Activated CD4-positive, alpha-beta T cell treated with anti-CD3 and anti-CD28 coated beads for 36 hours (primary cell): ENCODE measurements around the gene IL31. TPM values are rescaled to one million over a fixed set of nuclear protein-coding genes. Genes with fewer than 3 reads are reported as not detected.
A peak's percentile ranks its signal among the peaks of the same experiment; 100 is the strongest.

Experiments
- ATAC-seq: fragments of 200-7000 bp; cut with Tn5 transposase; one replicate; pipeline ENCODE4 v1.10.0; 2021; ENCODE audit warnings: mild to moderate bottlenecking, moderate library complexity
- CTCF ChIA-PET: fragments of 350-600 bp; sonication (Branson Sonifier 250); formaldehyde crosslinking; loops from one replicate; lab custom pipeline; 2021; ENCODE audit warnings: antibody characterized with exemption; lab: Charles Lee
- POLR2A ChIA-PET: fragments of 350-600 bp; sonication (Branson Sonifier 250); formaldehyde crosslinking; loops from one replicate; lab custom pipeline; 2021; ENCODE audit warnings: antibody characterized with exemption, inconsistent platforms; lab: Charles Lee
- DNase-seq: peaks from one replicate; pipeline ENCODE4 v3.0.0-alpha.2; 2020
- H3K27ac Mint-ChIP-seq: one replicate; pipeline ENCODE4 v1.8.0; 2021; ENCODE audit warnings: mixed read lengths
- H3K27me3 Mint-ChIP-seq: one replicate; pipeline ENCODE4 v1.8.0; 2021; ENCODE audit warnings: mixed read lengths
- H3K36me3 Mint-ChIP-seq: one replicate; pipeline ENCODE4 v1.8.0; 2021; ENCODE audit warnings: low read depth, mixed read lengths
- H3K4me1 Mint-ChIP-seq: one replicate; pipeline ENCODE4 v1.8.0; 2021; ENCODE audit warnings: mixed read lengths
- H3K4me3 Mint-ChIP-seq: one replicate; pipeline ENCODE4 v1.8.0; 2021; ENCODE audit warnings: mild to moderate bottlenecking, moderate library complexity, mixed read lengths
- H3K9me3 Mint-ChIP-seq: one replicate; pipeline ENCODE4 v1.8.0; 2021; ENCODE audit warnings: low read depth, mixed read lengths
- intact Hi-C, 2 experiments: fragments of 100-400 bp; cut with DNase I in 1 of 2; cut with micrococcal nuclease in 1 of 2; formaldehyde crosslinking; loops; one replicate each; pipeline versions ENCODE4 v1.14.2 to v1.15.1; 2022 to 2024; cut with DNase I, micrococcal nuclease
- total RNA-seq, 2 experiments: library from RNA; stranded (reverse); gene quantifications; one replicate each; pipeline ENCODE4 v1.2.3, GENCODE V29; 2021

The IL31 gene
- total RNA-seq, 2 experiments from 2014 or later: 2.1 to 4.0 TPM

DNA sequence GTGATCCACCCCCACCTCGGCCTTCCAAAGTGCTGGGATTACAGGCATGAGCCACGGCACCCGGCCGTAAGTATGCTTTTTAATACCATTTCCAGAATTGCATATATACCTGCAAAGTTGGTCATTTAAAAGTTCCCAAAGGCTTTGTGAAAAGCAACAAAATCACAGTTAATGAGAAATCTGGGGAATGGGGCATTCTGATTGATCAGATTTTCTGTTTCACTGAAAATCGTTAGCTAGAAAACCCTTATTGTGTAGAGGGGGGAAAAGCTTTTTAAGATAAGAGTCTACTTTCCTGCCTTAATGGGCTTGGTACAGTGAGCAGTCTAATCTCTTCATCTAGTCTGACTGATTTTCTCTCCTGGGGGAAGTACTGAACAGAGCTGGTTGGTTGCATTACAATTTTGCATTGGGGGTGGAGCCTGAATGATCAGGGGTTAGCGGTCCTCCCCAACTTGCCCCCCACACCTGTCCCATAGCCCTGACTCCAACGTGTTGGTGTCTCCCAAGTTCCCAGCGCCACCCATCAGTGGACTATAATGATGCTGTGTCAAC, 23.8 kb downstream of the IL31 start:
- H3K4me1 Mint-ChIP-seq: peaks cover 2% of the 10 kb centered on the region
- intact Hi-C loops: no loop called here
- ATAC-seq (no peak), DNase-seq (no peak)
- H3K4me3 Mint-ChIP-seq: no peak overlapping the region
- H3K27ac Mint-ChIP-seq: no peak overlapping the region
- H3K36me3 Mint-ChIP-seq: no peaks in the 10 kb centered on the region
- POLR2A ChIA-PET: no interaction called here
- H3K27me3 Mint-ChIP-seq: no peaks in the 10 kb centered on the region
- CTCF ChIA-PET: interaction anchor here (0.6 to 1.0 kb wide), 2 partner anchors 22 to 215 kb away, joined by 3 read pairs; no protein-coding TSS in a partner anchor
- H3K9me3 Mint-ChIP-seq: no peaks in the 10 kb centered on the region

DNA sequence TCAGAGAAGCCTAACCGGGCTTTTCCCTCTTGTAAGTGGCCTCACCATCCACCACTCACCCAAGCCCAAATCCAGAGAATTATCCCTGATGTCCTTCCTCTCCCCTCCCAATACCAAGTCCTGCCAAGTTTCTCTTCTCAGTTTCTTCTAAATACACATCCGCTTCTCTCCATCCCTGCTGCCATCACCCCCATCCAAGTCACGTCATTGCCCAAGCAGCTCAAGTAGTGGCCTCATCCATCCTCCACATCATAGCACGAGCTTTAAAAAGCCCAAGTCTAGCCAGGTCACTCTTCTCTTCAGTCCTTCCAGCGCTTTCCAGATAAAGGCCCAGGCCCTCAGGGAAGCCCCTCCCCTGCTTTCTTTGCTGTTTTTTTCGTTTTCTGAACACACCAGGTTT, 25.4 kb downstream of the IL31 start:
- Mint-ChIP-seq H3K27ac (peak overlapping the region; percentile 9), H3K27me3 (no peaks in the 10 kb centered on the region), H3K4me1 (peaks cover 2% of the 10 kb centered on the region), H3K36me3 (no peaks in the 10 kb centered on the region), H3K4me3 (no peak overlapping the region), H3K9me3 (no peaks in the 10 kb centered on the region)
- ATAC-seq (no peak), DNase-seq (no peak)
- POLR2A ChIA-PET: no interaction called here
- CTCF ChIA-PET: interaction anchor here (0.6 to 1.3 kb wide), 2 partner anchors 16 to 25 kb away, joined by 3 to 5 read pairs; no protein-coding TSS in a partner anchor
- intact Hi-C loops: no loop called here

DNA sequence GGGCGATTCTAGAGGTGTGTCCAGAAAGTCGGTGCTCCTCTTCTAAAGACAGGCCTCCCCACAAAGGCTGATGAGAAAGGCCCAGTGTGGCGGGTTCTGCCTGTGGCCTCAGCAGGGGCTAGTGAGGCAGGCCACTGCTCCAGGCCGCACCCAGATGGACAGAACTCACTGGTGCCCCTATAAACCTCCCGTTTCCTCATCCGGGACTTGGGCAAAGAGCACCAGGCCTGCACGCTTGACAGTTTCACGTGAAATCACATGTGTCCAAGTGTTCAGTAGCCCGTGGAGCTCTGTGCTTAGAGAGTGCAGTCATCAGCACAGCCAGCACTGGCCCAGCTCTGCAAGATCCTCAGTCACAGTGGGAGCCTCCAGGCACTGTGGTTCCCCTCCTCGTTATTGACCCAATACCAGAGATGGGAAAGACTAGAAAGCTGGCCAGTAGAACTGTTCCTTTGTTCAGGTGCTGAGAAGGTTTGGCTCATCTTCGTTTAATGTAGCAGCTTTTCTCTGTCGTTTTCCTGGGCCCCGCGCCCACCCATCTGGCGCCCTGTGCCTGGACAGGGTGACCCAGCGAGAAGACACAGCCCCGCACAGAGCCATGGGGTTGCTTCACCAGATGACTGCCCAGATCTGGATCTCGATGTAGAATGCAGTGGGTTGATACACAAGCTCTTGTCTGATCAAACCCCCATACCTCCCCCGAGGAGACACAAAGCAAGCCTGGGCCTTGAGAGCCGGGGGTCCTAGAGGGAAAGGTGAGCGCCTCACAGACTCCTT, 26.3 kb downstream of the IL31 start:
- H3K4me3 Mint-ChIP-seq: no peak overlapping the region
- intact Hi-C loops: no loop called here
- H3K9me3 Mint-ChIP-seq: no peaks in the 10 kb centered on the region
- no peaks in the 10 kb centered on the region for H3K36me3 Mint-ChIP-seq
- POLR2A ChIA-PET: interaction anchor here (0.5 to 0.6 kb wide), 2 partner anchors 210 to 529 kb away, joined by 3 to 5 read pairs; no protein-coding TSS in a partner anchor
- H3K27me3 Mint-ChIP-seq: no peaks in the 10 kb centered on the region
- H3K4me1 Mint-ChIP-seq: peaks cover 2% of the 10 kb centered on the region
- ATAC-seq (no peak), DNase-seq (no peak)
- CTCF ChIA-PET: interaction anchor here (0.6 to 1.3 kb wide), 3 partner anchors 15 to 115 kb away, joined by 3 to 5 read pairs (median 3); no protein-coding TSS in a partner anchor
- H3K27ac Mint-ChIP-seq: no peak overlapping the region

DNA sequence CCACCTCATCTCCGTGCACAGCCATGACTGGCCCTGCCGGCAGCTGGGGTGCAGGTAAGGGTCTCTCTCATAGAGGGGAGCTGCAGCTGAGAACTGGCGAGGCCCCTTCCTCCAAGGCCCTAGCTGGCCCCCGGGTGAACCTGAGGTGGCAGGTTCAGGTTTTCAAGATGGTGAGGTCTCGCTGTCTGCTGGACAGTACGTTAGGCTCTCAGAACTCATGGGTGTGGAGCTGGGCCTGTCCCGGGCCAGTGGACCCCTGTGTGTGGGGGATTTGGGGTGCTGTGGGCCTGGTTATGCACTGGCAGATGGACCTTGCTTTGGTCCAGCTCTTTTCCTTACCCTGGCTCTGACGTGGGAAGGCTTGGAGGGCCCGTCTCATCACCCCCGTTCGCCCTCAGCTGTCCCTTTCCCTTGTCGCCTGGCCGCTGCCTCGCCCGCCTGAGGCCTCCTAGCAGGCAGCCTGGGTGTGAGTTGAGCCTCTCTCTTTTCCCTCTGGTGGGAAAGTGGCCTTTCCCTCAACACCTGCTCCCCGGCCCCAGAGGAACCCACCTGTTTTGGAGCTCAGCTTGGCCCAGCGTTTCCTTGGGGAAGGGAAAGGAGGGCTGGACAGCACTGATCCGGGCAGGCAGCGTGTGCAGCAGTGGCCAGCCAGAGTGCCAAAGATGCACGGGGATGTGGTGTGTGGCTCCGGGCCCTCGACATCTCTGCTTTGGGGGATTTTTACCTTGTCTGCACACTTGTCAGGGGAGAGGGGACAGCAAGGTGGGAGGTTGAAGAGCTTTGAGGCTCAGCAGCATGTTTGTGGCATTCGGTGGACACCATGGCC, 28.3 kb downstream of the IL31 start:
- Mint-ChIP-seq H3K27ac (no peak overlapping the region), H3K36me3 (peaks cover 3% of the 10 kb centered on the region), H3K9me3 (no peaks in the 10 kb centered on the region), H3K4me1 (peaks cover 2% of the 10 kb centered on the region), H3K27me3 (no peaks in the 10 kb centered on the region), H3K4me3 (no peak overlapping the region)
- intact Hi-C loops: no loop called here
- ATAC-seq: no peak
- POLR2A ChIA-PET: no interaction called here
- DNase-seq: no peak
- CTCF ChIA-PET: no interaction called here

DNA sequence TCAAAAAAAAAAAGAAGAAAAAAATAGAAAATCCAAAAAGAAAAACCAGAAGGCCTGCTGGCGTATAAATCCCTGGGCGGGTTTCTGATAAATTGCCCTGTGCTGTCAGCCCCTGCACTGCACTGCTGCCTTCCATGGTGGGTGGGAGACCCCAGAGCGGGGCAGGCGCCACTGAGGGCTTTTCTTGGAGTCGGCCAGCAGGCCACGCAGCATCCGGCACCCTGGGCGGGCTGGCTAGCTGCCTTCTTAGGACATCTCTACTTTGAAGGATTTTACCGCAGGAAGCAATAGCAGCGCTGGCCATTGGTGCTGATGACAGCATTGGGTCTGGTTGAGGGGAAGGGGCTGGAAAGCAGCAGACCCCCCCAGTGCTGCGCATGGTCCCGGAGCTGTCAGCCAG, 29.1 kb downstream of the IL31 start:
- Mint-ChIP-seq H3K36me3 (peaks cover 5% of the 10 kb centered on the region), H3K27ac (no peak overlapping the region), H3K4me3 (no peak overlapping the region), H3K4me1 (peaks cover 2% of the 10 kb centered on the region), H3K9me3 (no peaks in the 10 kb centered on the region), H3K27me3 (no peaks in the 10 kb centered on the region)
- intact Hi-C loops: no loop called here
- DNase-seq (no peak), ATAC-seq (no peak)
- CTCF ChIA-PET: no interaction called here
- POLR2A ChIA-PET: no interaction called here

DNA sequence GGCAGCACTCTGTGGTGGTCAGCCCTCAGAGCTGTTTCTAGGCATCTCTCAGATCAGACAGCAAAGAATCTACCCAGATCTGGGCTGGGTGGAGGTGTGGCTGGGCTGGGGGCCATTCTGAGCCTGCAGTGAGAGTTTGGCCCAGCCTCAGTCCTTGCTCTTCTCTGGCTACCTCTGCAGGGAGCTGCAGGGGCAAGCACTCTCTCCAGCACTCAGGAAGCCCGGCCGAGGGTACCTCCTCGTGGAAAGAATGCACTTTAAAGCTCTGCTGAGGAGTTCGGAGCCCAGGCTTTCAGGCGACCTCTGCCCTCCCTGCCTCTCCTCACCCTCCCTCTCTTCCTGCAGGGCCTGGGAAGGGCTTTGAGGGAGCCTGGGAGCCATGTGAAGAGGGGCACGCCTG, 31.2 kb downstream of the IL31 start:
- Mint-ChIP-seq H3K4me1 (no peaks in the 10 kb centered on the region), H3K4me3 (no peak overlapping the region), H3K9me3 (no peaks in the 10 kb centered on the region), H3K27me3 (no peaks in the 10 kb centered on the region), H3K36me3 (peaks cover 8% of the 10 kb centered on the region), H3K27ac (no peak overlapping the region)
- CTCF ChIA-PET: interaction anchor here (0.9 kb wide), 1 partner anchor 89 kb away, joined by 3 read pairs; no protein-coding TSS in a partner anchor
- intact Hi-C loops: no loop called here
- DNase-seq: no peak
- POLR2A ChIA-PET: no interaction called here
- no peak for ATAC-seq

DNA sequence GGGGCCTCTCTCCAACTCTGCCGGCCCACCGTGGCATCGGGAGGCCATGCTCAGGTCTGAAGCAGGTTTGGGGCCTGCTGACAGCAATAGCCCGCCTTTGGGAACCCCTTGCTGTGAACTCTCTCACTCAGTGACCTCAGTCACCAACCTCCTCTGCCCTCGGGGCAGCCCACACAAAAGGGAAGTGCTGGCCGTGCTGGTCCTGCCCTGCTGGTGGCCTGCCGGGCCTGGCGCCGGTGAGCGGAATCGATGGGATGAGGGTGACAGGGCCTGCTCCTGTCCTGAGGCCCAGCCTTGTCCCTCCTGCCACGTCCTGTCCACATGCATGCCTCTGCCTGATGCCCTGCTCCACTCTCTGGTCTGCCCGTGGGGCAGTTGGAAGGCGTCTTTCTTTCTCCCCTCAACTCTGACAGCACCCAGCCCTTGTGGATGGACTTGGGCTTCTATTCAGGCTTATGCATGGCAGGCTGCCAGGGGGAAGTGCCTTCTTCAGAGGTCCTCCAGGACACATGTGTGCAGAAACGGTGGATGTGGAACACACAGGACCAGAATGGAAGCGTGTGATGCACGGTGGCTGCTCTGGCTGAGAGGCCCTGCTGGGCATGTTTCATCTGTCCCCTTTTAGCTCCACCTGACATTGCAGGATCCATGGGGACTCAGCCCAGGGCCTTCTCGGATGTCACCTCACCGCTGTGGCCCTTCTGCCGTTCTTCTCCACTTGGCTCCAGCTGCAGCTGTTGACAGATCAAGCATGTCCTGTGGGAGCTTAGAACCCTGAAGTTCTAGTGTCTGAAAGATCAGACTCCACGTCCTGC, 31.9 kb downstream of the IL31 start:
- CTCF ChIA-PET: interaction anchor here (0.9 kb wide), 1 partner anchor 88 kb away, joined by 3 read pairs; no protein-coding TSS in a partner anchor

DNA sequence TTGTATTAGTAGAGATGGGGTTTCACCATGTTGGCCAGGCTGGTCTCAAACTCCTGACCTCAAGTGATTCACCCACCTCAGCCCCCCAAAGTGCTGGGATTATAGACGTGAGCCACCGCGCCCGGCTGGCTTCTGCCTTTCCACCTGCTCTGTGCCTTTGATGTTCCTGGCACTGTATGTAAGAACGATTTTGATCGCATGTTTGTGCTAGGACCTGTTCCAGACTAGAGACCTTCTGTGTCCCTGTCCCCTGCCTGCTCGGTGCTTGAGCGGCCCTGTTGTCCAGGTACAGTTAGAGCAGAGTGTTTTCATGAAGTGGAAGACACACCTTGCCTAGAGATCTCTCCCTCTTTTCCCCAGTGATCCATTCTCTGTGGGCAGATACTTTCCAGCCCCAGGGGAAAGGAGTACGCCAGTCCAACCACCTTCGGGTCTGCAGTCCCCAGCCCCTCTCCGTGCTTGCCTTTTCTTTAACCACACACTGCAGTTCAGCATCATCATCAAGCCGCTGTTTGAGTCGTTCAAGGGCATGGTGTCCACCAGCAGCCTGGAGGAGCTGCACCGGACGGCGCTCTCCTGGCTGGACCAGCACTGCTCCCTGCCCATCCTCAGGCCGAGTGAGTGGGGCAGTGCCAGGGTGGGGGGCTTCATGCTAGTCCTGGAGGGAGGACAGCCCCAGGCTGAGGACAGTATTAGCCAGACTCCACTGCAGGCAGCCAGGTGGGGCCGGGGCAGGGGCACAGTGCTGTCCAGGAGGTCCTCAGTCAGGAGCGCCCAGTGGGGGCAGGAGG, 33.4 kb downstream of the IL31 start:
- H3K4me1 Mint-ChIP-seq: no peaks in the 10 kb centered on the region
- no peak overlapping the region for H3K27ac Mint-ChIP-seq
- peaks cover 8% of the 10 kb centered on the region for H3K36me3 Mint-ChIP-seq
- ChIA-PET POLR2A (no interaction called here), CTCF (no interaction called here)
- intact Hi-C loops: no loop called here
- DNase-seq (no peak), ATAC-seq (no peak)
- H3K4me3 Mint-ChIP-seq: no peak overlapping the region
- no peaks in the 10 kb centered on the region for H3K9me3 Mint-ChIP-seq
- no peaks in the 10 kb centered on the region for H3K27me3 Mint-ChIP-seq

More for the DNA sequence above, 31.9 kb downstream of the IL31 start:
- Mint-ChIP-seq H3K27me3 (no peaks in the 10 kb centered on the region), H3K9me3 (no peaks in the 10 kb centered on the region), H3K4me1 (no peaks in the 10 kb centered on the region), H3K27ac (no peak overlapping the region), H3K36me3 (peaks cover 8% of the 10 kb centered on the region), H3K4me3 (no peak overlapping the region)
- intact Hi-C loops: no loop called here
- POLR2A ChIA-PET: no interaction called here
- ATAC-seq (no peak), DNase-seq (no peak)

DNA sequence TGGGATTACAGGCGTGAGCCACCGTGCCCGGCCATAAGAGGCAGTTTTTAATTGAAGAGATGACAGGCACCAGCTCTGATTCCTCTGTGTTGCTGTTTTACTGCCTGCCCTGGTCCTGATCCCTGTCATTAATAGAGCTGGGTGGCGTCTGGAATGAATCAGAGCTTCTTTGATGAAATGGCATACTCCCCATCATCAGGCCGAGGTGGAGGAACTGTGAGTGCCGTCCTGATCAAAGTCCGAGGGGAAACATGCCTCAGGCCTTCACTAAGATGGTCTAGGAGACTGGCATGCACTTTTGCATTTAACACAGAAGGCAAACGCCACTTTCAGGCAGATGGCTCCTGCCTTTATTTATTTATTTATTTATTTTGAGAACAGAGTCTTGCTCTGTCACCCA, 34.1 kb downstream of the IL31 start:
- Mint-ChIP-seq H3K27ac (no peak overlapping the region), H3K9me3 (no peaks in the 10 kb centered on the region), H3K36me3 (peaks cover 10% of the 10 kb centered on the region), H3K27me3 (no peaks in the 10 kb centered on the region), H3K4me3 (no peak overlapping the region), H3K4me1 (no peaks in the 10 kb centered on the region)
- intact Hi-C loops: no loop called here
- CTCF ChIA-PET: no interaction called here
- POLR2A ChIA-PET: no interaction called here
- ATAC-seq (no peak), DNase-seq (no peak)

DNA sequence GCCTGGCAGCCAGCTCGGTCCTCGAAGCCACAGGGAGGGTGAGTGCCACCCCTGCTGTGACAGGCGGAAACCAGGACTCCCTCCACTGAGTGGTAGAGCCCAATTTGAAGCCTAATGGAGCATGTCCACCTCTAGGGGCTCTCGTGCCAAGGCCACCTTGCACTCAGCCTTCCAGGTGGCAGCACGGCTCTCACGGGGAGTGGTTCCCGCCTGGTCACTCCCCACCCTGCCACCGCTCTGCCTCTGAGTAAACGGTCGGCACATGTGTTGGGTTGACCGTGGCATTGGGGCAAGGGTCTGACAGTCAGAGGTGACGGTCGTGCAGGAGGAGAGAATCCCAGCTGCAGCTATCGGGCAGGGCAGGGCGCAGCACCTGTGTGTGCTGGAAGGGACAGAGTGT, 34.8 kb downstream of the IL31 start:
- no peak for DNase-seq
- Mint-ChIP-seq H3K27me3 (no peaks in the 10 kb centered on the region), H3K9me3 (no peaks in the 10 kb centered on the region), H3K27ac (no peak overlapping the region), H3K4me3 (no peak overlapping the region), H3K4me1 (no peaks in the 10 kb centered on the region), H3K36me3 (peaks cover 10% of the 10 kb centered on the region)
- POLR2A ChIA-PET: no interaction called here
- intact Hi-C loops: no loop called here
- no peak for ATAC-seq
- CTCF ChIA-PET: interaction anchor here (0.6 kb wide), 1 partner anchor 53 kb away, joined by 4 read pairs; no protein-coding TSS in a partner anchor
